OCI-M2 (cell line): Measurements from ENCODE around the gene ACKR3.

ENCODE experiments used
- DNase-seq: peaks from one replicate; lab custom pipeline; 2025; ENCODE audit not compliant: unreplicated experiment; lab: John Stamatoyannopoulos, UW

Gene ACKR3

DNA sequence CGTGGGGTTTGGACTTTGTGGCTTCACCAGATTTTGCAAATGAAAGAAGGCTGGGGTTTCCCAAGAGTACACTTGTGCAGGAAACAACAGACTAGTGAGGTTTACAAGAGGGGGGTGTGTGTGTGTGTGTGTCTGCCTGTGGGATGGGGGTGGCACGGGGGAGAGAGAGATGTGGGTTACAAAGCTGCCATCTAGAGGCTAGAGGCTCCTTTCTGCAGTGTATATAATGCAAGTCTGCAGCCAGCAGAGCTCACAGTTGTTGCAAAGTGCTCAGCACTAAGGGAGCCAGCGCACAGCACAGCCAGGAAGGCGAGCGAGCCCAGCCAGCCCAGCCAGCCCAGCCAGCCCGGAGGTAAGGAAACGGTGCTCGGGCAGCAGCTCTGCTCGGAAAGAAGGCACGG, at the start of gene ACKR3:
Gene ACKR3 (plus strand): TSS at position 253 of the 401 bp plus-strand sequence. CDS start 10,641 bp downstream, outside the sequence.
- DNase-seq: no peak

DNA sequence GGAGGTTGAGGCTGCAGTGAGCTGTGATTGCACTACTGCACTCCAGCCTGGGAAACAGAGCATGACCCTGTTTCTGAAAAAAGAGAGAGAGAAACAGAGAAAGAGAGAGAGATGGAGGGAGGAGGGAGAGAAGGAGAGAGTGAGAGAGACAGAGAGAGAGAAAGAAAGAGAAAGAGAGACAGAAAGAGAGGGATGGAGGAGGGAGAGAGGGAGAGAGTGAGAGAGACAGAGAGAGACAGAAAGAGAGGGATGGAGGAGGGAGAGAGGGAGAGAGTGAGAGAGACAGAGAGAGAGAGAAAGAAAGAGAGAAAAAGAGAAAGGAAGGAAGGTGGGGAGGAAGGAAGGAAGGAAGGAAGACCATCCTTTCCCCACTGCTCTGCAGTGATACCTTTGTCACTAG, 48.1 kb upstream of the ACKR3 start:
- DNase-seq: no peak

DNA sequence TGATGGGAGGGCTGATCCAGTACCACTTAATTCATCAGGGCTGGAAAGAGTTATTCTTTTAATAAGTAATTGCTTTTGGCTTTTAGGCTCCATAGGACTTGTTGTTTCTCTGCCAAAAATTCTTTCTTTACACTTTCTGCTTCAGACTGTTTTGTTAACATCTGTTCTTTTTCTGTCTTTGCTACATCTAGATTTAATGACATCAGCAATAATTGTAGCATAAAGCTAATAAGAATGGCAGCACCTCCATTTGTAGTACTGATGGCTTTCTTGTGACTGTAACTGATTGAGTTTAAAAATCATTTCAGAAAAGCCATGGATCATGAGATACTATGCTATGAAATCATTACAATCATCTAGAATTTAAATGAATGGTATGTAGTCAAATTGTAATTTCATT, 46.4 kb upstream of the ACKR3 start:
- no peak for DNase-seq

DNA sequence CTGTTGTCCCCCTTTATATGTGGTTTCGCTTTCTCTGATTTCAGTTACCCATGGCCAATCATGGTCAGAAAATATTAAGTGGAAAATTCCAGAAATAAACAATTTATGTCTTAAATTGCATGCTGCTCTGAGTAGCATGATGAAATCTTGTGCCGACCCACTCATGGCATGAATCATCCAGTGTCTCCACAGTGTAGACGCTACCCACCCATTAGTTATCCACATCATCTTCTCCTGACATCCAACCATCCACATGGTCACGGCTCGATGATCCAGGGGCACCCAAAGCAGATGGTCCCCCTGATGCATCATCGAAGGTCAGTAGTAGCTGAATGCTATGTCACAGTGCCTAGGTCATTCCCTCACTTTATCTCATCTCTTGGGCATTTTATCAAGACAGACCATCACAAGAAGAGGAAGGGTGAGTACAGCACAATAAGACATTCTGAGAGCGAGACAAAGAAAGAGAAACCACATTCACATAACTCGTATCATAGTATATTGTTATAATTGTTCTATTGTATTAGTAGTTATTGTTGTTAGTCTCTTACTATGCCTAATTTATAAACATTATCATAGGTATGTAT, 44.1 kb upstream of the ACKR3 start:
- DNase-seq: no peak

DNA sequence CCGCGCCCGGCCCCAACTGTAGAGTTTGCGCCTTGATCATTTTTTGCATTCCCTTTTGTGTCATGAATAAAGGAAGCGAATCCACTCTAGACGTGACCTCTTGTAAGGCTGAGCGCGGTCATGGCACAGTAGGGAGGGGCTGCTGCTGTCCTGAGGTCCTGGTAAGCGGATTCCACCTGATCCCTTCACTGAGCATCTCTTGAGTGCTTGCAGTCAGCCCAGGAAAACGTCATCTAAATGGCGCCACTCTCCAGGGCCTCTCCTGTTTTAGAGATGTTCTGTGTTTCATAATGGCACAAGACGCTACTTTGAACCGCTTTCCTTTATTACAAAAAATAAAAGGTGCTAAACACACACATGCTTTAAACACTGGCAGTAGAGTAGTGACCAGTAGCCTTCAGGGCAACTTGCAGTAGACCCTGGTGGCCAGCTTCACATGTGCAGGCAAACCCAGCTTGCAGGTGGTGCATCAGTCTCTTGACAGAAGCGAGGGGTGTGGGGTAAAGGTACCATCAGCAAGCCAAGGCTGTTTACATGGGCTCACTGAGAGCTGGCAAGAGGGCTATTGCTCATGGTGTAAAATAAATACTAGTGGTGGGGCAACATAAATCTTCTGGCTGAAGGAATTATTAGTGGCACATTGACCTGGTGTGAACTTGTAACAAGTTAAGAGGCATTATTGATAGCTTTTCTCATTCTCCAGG, 43.0 kb upstream of the ACKR3 start:
- no peak for DNase-seq

DNA sequence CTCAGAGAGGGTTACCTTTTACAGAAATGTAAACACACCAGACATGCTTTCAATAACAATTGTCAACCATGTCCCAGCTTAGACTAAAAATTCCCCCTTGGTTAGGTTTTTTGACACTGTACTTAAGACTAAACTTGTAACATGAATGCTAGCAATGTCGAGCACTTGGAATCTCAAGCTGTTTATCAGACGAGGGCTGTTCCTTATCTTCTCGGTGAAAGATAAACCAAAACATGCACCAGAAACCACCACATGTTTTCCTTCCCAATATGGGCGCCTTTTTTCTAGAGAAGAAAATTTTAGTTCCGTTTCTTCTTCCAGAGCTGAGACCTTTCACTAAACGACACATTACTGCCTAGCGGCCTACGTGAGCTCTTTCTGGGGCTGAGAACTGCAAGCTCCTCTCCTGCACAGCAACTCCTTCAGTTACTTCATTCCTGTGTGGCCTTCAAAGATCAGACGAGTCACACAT, 42.4 kb upstream of the ACKR3 start:
- DNase-seq: no peak

DNA sequence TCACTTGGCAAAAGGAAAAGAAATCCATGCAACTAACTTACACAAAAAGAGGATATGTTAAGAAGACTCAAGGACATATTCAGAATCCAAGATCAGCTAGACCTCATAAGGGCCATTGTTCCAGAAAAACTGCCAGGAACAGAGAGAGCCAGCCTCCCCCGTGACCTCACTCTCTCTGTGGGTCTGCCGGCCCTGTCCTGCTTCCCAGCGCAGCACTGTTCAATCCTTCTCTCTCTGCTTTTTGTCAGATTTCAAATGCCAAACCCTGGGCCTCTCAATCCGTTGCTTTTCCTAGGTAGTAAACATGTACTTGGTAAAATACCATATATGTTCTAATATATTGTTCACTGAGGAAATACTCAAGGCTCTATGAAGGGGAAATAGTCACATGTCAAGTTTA, 40.0 kb upstream of the ACKR3 start:
- DNase-seq: no peak

DNA sequence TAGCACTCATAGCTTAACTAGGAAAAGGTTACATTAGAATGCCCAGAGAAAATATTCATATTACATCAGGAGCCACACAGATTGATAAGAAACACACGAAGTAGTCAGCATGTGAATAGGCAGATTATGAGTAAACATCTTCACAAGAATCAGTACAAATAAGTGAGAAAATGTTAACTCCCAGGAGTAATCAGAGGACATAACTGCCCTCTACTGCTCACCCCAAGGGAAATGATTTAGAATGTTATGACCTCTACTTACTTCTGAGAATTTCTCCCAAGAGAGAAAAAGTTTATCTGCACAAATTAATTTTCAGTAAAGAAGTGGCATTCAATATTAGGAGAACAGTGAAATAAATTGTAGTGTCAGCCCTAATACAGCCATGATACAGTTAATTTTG, 39.1 kb upstream of the ACKR3 start:
- DNase-seq: no peak

DNA sequence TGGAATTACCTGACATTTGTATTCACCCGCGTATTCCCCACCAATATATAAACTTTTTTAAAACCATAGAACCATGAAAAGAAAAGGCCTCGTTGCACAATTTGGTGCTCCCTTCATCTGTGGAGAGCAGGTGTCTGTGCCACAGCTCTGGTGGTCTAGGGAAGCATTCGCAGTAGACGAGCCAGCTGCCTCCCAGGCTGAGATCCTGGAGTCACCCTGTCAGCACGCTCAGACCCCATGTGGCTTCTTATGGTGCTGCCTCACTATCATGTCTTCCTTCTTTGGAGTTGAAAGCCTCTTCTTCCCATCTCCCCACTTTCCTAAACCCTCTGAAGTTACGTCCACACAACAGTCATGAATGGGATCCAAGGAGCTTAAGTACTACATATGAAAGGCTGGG, 38.4 kb upstream of the ACKR3 start:
- no peak for DNase-seq

DNA sequence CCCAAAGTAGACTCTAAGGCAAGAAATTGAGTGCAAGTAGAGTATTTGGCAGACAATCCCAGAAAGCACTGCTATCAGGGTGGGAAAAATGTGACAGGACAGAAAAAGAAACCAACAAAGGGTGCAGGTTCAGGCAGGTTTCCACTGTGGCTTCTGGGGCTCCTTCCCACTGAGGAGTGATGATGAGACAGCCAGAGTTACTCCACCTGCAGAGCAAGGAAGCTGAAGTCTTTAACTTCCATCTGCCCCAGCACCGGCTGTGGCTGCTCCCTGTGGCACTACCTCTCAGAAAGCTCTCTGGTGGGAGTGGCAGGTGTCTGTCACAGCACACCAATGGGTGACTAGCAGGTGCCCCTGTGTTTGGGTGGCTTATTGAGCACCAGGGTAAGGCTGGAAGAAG, 37.6 kb upstream of the ACKR3 start:
- DNase-seq: no peak

DNA sequence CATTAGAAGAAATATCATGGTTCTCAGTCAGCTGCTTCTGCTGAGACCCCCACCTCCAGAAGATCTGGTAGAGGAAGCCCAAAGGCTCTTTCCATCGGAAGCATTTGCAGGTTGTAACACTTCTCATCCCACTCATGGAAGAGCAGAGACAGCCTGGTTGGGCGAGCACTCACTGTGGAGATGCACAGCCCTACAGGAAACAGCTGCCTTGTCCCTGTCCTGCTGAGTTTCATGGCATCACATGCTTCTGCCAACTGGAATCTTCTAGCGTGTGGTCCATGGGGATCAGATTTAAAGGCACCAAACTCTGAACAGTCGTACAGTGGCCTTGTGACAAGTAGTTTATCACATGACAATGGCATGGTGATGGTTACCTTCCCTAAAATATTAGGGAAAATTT, 36.3 kb upstream of the ACKR3 start:
- no peak for DNase-seq

DNA sequence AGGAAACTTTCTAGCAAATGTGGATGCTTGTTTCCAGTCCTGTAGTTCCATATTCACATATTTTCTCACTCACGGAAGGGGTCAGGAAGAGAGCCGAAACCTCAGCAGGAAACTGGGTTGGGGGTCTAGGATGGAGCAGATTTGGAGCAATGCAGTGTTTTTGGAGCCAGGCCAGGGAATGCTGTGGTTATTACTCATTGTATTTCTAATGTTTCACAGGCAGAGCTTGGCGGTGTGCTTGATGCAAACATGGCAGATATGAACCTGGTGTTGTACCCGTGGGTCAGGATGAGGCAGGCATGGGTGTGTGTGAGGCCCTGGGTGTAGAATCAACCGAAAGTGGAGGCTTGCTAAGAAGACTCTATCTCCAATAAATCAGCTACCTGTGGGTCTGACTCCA, 34.6 kb upstream of the ACKR3 start:
- no peak for DNase-seq

DNA sequence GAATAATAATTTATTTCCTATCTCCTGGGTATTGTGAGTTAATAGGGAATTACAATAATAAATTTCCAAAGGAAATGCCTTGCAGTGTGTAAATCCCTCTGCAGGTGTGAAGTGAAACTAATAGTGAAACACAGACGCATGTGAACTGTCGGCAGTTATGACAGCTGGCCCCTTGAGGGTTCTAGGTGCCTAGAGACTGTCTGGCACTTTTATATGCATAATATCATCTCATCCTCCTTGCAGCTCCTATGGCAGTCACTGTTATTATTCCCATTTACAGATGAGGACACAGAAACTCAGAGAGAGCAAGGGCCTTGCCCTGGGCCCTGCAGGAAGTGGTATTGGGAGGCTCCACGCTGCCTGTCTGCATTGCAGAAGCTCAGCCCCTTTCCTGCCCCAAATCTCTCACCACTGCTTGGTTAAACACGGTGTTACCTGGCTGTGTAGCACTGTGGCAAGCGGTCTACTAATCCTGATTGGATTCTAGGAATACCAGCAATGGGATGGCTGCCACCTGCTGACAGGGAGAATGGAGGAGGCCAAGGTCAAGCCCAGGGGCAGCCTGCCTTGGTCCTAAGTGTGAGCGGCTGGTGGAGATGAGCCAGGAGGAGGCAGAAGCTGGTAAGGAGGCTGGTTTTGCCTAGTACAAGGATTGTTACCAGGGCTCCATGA, 32.8 kb upstream of the ACKR3 start:
- DNase-seq: no peak

DNA sequence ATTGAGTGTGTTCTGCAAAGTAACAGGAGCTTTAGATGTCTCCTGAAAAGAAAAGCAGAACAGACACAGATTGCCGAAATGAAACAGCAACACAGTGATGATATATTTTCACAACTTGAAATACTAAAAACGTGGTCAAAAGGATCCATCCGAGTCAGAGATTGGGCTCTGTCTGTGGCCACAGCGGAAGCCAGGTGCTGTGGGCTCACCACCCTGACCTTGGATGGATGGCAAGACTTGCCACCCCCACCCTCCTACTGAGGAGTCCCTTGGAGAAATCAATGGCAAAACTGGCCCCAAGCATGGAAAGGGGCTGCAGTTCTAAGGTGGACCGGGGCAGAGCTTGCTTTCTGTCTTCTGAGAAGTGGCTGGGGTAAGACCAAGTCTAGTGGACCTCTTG, 31.4 kb upstream of the ACKR3 start:
- DNase-seq: no peak

DNA sequence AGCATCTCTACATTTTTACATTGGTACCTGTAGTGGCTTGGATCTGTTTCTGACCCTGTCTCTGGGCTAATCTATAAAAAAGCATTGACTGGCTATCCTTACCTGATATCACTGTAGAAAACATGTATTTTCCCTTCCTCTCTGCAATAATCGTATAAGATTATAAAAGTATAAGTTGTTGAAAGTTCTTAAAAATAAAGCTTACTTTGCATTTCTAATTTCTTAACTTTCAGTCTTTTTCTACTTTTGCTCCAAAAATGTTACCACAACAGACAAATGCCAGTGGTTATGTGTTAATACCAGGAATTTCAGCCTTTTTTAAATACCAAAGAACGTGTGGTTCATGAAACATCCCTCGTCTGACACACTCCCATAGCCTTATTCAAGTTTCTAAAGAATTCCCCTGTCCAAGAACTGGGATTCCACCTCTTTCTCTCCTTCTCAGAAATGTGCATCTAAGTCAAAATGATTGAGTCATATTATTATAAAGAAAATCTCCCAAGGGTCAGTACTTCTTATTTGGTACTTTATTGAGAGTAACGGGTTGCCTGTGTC, 28.5 kb upstream of the ACKR3 start:
- no peak for DNase-seq

DNA sequence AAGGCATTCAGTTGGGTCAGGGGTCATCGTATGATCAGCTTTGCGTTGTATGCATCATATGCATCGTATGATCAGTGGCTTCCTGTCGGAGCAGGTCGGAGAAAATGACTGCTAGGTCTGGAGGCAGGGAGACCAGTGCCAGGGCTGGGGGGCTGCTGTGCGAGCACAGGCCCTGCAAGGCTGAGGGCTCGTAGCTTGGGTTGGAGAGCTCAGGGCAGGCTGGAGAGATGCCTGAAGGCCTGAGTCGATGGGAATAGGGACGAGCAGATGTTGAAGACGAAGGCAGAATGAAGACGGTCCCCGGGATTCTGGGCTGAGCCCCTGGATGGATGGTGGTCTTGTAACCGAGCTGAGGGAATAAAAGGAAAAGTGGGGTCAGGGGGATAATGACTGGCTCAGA, 25.3 kb upstream of the ACKR3 start:
- no peak for DNase-seq

DNA sequence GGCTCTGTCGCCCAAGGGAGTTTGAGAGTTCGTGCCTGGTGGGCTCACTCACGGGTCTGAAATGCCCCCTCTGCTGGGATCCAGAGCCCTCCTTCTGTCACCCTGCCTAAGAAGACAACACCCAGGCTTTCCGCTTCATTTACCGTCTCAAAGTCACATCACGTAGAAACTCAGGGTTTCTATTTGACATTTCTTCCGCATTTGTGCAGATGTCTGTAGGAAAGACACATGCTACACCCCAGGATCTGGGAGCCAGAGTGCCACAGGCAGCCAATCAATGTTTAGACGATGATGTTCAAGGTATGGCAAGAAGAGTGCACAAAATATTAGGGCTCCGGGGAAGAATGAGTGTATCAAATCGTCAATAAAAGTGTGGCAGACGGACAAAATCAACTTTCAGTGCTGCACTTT, 24.4 kb upstream of the ACKR3 start:
- no peak for DNase-seq

DNA sequence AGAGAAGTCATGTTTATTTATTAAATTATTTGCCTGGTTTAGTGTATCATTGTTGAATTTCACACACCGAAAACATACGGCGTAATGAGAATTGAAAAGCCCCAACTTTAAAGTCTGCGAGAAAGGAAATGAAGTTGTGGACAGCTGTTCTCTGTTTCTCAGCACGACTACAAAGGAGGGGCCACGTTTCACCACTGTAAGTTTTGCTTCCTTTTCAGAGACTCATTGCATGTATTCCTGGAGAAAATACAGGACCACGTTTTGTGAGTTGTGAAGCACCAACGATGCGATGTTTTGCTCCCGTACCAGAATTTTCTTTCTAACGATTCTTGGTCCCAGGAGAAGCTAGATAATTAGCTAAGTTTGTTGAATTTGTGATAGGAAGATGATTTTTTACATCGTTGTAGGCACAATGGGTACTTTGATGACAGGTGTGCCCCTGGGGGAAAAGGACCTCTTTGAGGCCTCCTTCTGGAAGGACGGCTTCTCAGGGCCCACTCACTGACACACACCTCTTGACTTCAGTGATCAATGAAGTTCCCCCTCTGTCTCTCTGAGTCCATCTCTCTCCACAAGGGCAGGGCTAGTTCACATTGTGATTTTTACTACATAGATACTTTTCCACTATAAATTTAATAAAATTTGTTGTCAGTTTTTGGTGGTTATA, 23.7 kb upstream of the ACKR3 start:
- no peak for DNase-seq

DNA sequence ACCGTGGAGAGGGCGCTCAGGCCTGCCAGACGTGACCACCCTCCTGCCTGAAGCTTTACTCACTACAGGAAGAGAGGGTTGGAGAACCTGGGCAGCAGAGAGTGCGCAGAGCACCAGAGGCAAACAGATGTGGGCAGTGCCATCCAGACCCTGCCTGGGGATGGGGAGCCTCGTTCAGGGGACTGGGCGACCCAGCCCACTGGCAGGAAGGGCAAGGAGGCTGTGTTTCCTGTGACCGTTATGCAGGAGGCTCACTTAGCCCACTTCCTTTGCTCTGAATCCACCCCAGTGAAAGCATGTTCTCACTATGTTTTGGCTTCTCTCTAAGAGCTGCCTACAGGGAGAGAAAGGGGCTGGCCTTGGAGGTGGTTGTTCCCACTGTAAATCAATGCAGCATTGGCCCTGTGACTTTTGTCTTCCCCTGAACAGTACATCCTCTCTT, 23.0 kb upstream of the ACKR3 start:
- no peak for DNase-seq

DNA sequence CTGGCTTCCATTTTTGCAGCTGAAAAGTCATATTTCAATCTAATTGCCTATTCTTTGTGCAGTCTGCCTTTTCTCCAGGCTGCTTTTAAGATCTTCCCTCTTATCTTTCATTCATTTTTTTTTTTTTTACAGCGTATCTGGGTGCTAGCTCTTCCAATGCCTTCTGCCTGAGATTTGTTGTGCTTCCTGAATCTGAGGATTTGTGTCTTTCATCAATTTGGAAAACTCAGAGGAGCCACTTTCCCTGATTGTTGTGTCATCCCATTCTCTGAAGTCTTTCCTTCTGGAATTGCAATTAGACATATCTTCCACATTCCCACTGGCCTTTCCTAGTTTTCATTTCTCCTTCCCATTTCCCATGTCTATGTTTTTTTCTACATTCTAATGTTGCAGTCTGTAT, 21.9 kb upstream of the ACKR3 start:
- no peak for DNase-seq

DNA sequence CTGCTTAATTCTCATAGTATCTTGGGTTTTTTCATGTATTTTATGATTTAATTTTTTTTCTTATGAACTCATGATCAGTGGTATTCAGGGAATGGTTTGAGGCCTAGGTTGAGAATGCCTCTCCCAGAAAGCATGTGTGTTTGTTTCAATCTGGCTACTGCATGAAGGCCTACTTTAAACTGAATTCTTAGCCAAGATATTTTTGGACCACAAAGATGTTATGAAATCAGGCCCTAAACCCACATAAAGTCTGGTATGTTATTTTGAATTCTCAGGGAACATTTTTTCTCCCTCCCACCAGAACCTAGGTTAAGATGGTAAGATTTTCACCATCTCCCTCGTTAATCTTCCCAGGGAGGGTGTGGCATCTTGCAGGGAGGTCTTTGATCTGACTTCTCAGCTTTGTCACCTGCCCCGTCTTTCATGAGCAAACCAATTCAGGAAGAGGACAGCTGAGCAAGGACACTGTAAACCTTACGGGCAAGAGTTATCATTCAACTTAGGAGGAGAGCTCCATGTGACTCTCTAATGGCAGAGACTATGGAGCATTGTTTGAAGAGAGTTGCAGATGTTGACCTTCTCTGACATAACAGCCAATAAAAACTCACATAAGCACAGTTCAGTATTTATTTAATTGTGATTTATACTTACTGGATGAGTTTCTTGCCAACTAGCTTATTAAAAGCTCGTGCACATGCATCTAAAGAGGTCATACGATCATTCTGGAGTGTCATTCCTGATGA, 21.3 kb upstream of the ACKR3 start:
- DNase-seq: no peak
